Suprapubic skin (tissue), 4 donors: ENCODE data around the gene SH3TC1. TPM values are rescaled to one million over a fixed set of nuclear protein-coding genes. Genes with fewer than 3 reads are reported as not detected.

Experiments used
- DNase-seq, 2 donors: peaks; one replicate each; pipeline ENCODE4 v3.0.0-alpha.2; 2019; ENCODE audit warnings: low spot score in 2 of 2
- H3K27ac ChIP-seq: fragments of 200-600 bp; sonication (generic); one replicate; pipeline ENCODE4 v1.5.1; 2019
- H3K27me3 ChIP-seq: fragments of 200-600 bp; sonication (generic); one replicate; pipeline ENCODE4 v1.5.1; 2019
- H3K36me3 ChIP-seq: fragments of 200-600 bp; sonication (generic); one replicate; pipeline ENCODE4 v1.5.1; 2019
- H3K4me1 ChIP-seq: fragments of 200-600 bp; sonication (generic); one replicate; pipeline ENCODE4 v1.5.1; 2019
- H3K4me3 ChIP-seq: fragments of 200-600 bp; sonication (generic); one replicate; pipeline ENCODE4 v1.5.1; 2019; ENCODE audit warnings: mild to moderate bottlenecking
- H3K9me3 ChIP-seq: fragments of 200-600 bp; sonication (generic); one replicate; pipeline ENCODE4 v1.5.1; 2019
- EP300 ChIP-seq: sonication (generic); formaldehyde crosslinking; IDR thresholded peaks from one replicate; pipeline ENCODE4 v1.6.1; 2017; ENCODE audit warnings: antibody characterized with exemption
- POLR2A ChIP-seq, 2 donors: fragments of 450-650 bp; IDR thresholded peaks; one replicate each; pipeline ENCODE4 v1.6.1; 2017; ENCODE audit warnings: antibody characterized with exemption in 2 of 2, mild to moderate bottlenecking in 2 of 2, moderate library complexity in 2 of 2
- POLR2AphosphoS5 ChIP-seq, 3 donors: sonication (generic); formaldehyde crosslinking; IDR thresholded peaks; one replicate each; pipeline ENCODE4 v1.6.1; 2017; ENCODE audit warnings: antibody characterized with exemption in 3 of 3
- WGBS: methylation state at CpG from one replicate; pipeline ENCODE4 v1.1.5; 2018; 5-methylcytosine and 5-hydroxymethylcytosine counted together
- total RNA-seq, 4 donors: library from RNA; depleted of rRNA; stranded (reverse); fragments of >200 nt; gene quantifications; one replicate each; pipeline ENCODE4 v1.1.0, GENCODE V29; 2016
- TF ChIP-seq, protein P1 (sequence below), 2 donors: fragments of 200-600 bp in 1 of 2; fragments of 450-650 bp in 1 of 2; sonication (generic) in 1 of 2; IDR thresholded peaks; one replicate each; pipeline ENCODE4 v1.5.1; 2016 to 2019; ENCODE audit warnings: antibody characterized with exemption in 2 of 2, mild to moderate bottlenecking in 1 of 2, moderate library complexity in 1 of 2

The SH3TC1 gene
- total RNA-seq, 4 donors from 2014 or later: 6.3 to 15.1 (median 9.9) TPM

- no peaks in the 10 kb centered on the region for H3K9me3 ChIP-seq
- peaks cover 4% of the 10 kb centered on the region for H3K27me3 ChIP-seq
- no peaks in the 10 kb centered on the region for H3K36me3 ChIP-seq
- H3K4me3 ChIP-seq: peak overlapping the region; percentile 76
- peaks cover 29% of the 10 kb centered on the region for H3K4me1 ChIP-seq
- 27% methylated on average over 13 of the region's 13 CpGs for WGBS
- H3K27ac ChIP-seq: no peak overlapping the region
- TF ChIP-seq, protein P1, sequence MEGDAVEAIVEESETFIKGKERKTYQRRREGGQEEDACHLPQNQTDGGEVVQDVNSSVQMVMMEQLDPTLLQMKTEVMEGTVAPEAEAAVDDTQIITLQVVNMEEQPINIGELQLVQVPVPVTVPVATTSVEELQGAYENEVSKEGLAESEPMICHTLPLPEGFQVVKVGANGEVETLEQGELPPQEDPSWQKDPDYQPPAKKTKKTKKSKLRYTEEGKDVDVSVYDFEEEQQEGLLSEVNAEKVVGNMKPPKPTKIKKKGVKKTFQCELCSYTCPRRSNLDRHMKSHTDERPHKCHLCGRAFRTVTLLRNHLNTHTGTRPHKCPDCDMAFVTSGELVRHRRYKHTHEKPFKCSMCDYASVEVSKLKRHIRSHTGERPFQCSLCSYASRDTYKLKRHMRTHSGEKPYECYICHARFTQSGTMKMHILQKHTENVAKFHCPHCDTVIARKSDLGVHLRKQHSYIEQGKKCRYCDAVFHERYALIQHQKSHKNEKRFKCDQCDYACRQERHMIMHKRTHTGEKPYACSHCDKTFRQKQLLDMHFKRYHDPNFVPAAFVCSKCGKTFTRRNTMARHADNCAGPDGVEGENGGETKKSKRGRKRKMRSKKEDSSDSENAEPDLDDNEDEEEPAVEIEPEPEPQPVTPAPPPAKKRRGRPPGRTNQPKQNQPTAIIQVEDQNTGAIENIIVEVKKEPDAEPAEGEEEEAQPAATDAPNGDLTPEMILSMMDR (IDR thresholded peaks at IDR 0.05): no peak
- TF ChIP-seq EP300 (no peak), POLR2AphosphoS5 (IDR thresholded peaks at IDR 0.05) (no peak), POLR2A (IDR thresholded peaks at IDR 0.05) (no peak)
- DNase-seq: no peak
Measured at GRCh38 chr4:8159537-8160232, 39.4 kb upstream of the SH3TC1 start.

DNA sequence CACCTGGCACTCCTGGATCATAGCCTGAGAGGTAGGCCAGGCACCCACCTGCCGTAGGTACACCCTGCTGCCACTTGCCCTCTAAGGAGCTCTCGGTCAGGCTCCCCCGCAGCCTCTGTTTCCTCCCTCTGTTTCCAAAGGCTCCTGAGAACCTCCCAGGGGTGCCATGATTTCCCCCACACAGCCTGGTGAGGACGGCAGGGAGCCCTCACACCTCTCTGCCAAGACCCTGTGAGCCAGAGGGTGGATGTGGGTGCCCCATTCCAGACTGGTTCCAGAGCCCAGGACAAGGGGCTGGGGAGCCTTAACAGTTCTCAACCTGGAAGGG, 38.9 kb upstream of the SH3TC1 start:
- no peak overlapping the region for H3K27ac ChIP-seq
- DNase-seq: no peak
- peaks cover 29% of the 10 kb centered on the region for H3K4me1 ChIP-seq
- H3K27me3 ChIP-seq: peaks cover 4% of the 10 kb centered on the region
- TF ChIP-seq EP300 (no peak), POLR2AphosphoS5 (IDR thresholded peaks at IDR 0.05) (no peak), POLR2A (IDR thresholded peaks at IDR 0.05) (no peak)
- TF ChIP-seq, protein P1 (IDR thresholded peaks at IDR 0.05): no peak
- H3K36me3 ChIP-seq: no peaks in the 10 kb centered on the region
- H3K4me3 ChIP-seq: no peak overlapping the region
- 49% methylated on average over 3 of the region's 4 CpGs for WGBS
- no peaks in the 10 kb centered on the region for H3K9me3 ChIP-seq

DNA sequence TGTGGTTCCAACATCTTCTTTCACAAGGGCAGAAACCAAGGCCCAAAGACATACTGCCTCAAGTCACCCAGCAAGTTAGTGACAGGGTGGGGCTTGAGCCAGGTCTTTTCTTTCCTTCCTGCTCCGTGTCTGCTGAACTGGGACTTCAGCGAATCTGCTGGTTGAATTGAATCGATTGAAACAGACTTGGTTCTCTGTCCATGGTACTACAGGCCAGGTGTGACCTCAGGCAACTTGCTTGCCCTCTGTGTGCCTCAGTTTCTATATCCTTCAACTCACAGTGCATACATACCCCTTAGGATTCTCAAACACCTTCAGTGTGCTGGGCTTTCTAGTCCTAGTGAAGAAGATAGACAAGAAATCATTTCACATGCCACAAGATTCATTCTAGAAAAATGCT, 38.5 kb upstream of the SH3TC1 start:
- Histone ChIP-seq H3K4me1 (peaks cover 32% of the 10 kb centered on the region), H3K4me3 (no peak overlapping the region), H3K36me3 (no peaks in the 10 kb centered on the region), H3K9me3 (no peaks in the 10 kb centered on the region), H3K27ac (no peak overlapping the region), H3K27me3 (peaks cover 4% of the 10 kb centered on the region)
- DNase-seq: no peak
- TF ChIP-seq, protein P1 (IDR thresholded peaks at IDR 0.05): no peak
- no peak for TF ChIP-seq EP300
- no peak for TF ChIP-seq POLR2AphosphoS5 (IDR thresholded peaks at IDR 0.05)
- no peak for TF ChIP-seq POLR2A (IDR thresholded peaks at IDR 0.05)
- WGBS: 31% methylated on average over 3 of the region's 3 CpGs

DNA sequence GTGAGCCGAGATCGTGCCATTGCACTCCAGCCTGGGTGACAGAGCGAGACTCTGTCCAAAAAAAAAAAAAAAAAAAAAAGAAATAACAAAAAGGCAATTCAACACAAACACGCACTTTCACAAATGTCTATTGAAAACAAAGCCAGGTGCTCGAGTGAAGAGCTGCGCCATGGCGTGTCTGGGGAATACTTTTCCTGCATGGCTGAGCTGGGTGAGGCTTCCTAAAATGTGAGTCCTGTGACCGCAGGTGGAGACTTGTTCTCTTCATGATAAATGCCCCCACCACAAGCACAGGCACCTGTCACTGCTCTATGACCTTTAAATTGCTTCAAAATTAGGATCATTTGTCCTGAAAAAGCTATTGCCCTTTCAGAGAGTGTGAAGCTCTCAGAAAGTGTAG, 36.5 kb upstream of the SH3TC1 start:
- no peak for DNase-seq
- WGBS: 57% methylated on average over 8 of the region's 8 CpGs

DNA sequence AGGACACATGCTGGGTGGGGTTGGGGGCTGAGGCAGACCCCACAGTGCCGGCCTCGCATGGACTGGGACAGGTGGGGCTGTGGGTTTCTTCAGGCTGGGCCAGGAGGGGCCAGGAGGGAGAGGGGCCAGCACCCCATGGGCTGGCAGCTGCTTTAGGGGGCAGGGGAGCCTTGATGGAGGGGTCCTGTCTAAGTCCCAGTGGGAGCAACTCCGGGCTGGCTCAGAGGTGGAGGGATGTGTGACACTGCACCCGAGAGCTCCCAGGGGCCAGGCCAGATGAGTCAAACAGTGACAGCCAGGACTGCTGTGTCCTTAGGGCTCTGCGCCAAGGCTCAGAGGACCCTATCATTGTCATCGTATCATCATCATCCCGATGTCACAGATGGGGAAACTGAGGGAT, 36.1 kb upstream of the SH3TC1 start:
- TF ChIP-seq, protein P1 (IDR thresholded peaks at IDR 0.05): no peak
- TF ChIP-seq POLR2A (IDR thresholded peaks at IDR 0.05) (no peak), EP300 (no peak), POLR2AphosphoS5 (IDR thresholded peaks at IDR 0.05) (no peak)
- 67% methylated on average over 4 of the region's 7 CpGs for WGBS

More for the DNA sequence above, 36.5 kb upstream of the SH3TC1 start:
- Histone ChIP-seq H3K36me3 (no peaks in the 10 kb centered on the region), H3K27ac (no peak overlapping the region), H3K4me3 (no peak overlapping the region), H3K9me3 (no peaks in the 10 kb centered on the region), H3K27me3 (peaks cover 4% of the 10 kb centered on the region), H3K4me1 (peaks cover 28% of the 10 kb centered on the region)
- TF ChIP-seq EP300: no peak
- TF ChIP-seq, protein P1 (IDR thresholded peaks at IDR 0.05): no peak
- no peak for TF ChIP-seq POLR2AphosphoS5 (IDR thresholded peaks at IDR 0.05)
- no peak for TF ChIP-seq POLR2A (IDR thresholded peaks at IDR 0.05)

More for the DNA sequence above, 36.1 kb upstream of the SH3TC1 start:
- Histone ChIP-seq H3K27ac (no peak overlapping the region), H3K4me3 (no peak overlapping the region), H3K4me1 (peaks cover 26% of the 10 kb centered on the region), H3K27me3 (peaks cover under 1% of the 10 kb centered on the region), H3K9me3 (no peaks in the 10 kb centered on the region), H3K36me3 (no peaks in the 10 kb centered on the region)
- DNase-seq: no peak
